GM12878 (cell line): ENCODE results near the gene RPL3. TPM values are rescaled to one million over a fixed set of nuclear protein-coding genes. Genes with fewer than 3 reads are reported as not detected.

Experiments
- ATAC-seq: fragments of 200-7000 bp; cut with Tn5 transposase; 3 replicates; pipeline ENCODE4 v1.9.1; 2020; ENCODE audit warnings: mild to moderate bottlenecking, moderate library complexity
- BruUV-seq: library from RNA; stranded (reverse); fragments of 400-500 nt; replicated peaks from 2 replicates; lab custom pipeline; 2021; lab: Mats Ljungman, UMichigan
- CTCF ChIA-PET: fragments of 300-600 bp; sonication (Branson Sonifier 250); formaldehyde crosslinking; extraction: SDS; loops from one replicate; lab custom pipeline; 2021; ENCODE audit warnings: inconsistent platforms; lab: Yijun Ruan, JAX
- POLR2A ChIA-PET: fragments of 350-600 bp; formaldehyde crosslinking; extraction: SDS; loops from one replicate; lab custom pipeline; 2021; ENCODE audit warnings: inconsistent platforms; lab: Charles Lee
- RAD21 ChIA-PET: fragments of 300-600 bp; sonication (Branson Sonifier 250); formaldehyde crosslinking; loops from one replicate; lab custom pipeline; 2023; ENCODE audit warnings: antibody characterized with exemption; ENCODE audit not compliant: unreplicated experiment; lab: Charles Lee
- SMC1A ChIA-PET: fragments of 300-600 bp; sonication (Branson Sonifier 250); formaldehyde crosslinking; loops from one replicate; lab custom pipeline; 2023; ENCODE audit not compliant: unreplicated experiment, uncharacterized antibody; lab: Charles Lee
- DNase-seq: peaks from one replicate; pipeline ENCODE4 v3.0.0-alpha.2; 2011; ENCODE audit warnings: low read depth, low spot score
- FAIRE-seq: peaks from 3 replicates; lab custom pipeline; 2011; peaks lifted over from hg19 to GRCh38; lab: Jason Lieb, UNC
- H2AFZ ChIP-seq: 2 replicates; pipeline ENCODE4 v1.6.0; 2011; ENCODE audit warnings: low read depth, low read length, control low read depth; ENCODE audit not compliant: control insufficient read depth
- H3K27ac ChIP-seq: 2 replicates; pipeline ENCODE4 v1.5.1; 2011; ENCODE audit warnings: control low read depth; ENCODE audit not compliant: control insufficient read depth, insufficient read depth
- H3K27me3 ChIP-seq, 2 experiments: replicated peaks in 1 of 2; 2 replicates each; pipeline versions ENCODE4 v1.6.0 to v1.6.1; 2011; ENCODE audit warnings: low read length in 1 of 2; ENCODE audit not compliant: control insufficient read depth in 2 of 2, insufficient read depth in 2 of 2
- H3K36me3 ChIP-seq, 2 experiments: 2 replicates each; pipeline ENCODE4 v1.5.1; 2011; ENCODE audit warnings: low read length in 1 of 2; ENCODE audit not compliant: control insufficient read depth in 2 of 2, insufficient read depth in 2 of 2
- H3K4me1 ChIP-seq: 2 replicates; pipeline ENCODE4 v1.6.1; 2011; ENCODE audit warnings: mild to moderate bottlenecking, low read length, moderate library complexity, mixed read lengths; ENCODE audit not compliant: control insufficient read depth, insufficient read depth
- H3K4me2 ChIP-seq: 2 replicates; pipeline ENCODE4 v1.6.0; 2011; ENCODE audit warnings: control low read depth; ENCODE audit not compliant: control insufficient read depth, insufficient read depth
- H3K4me3 ChIP-seq: fragments of 200-600 bp; sonication (generic); 2 replicates; pipeline ENCODE4 v1.5.1; 2016
- H3K79me2 ChIP-seq: 2 replicates; pipeline ENCODE4 v1.6.0; 2011; ENCODE audit warnings: low read length; ENCODE audit not compliant: control insufficient read depth, insufficient read depth
- H3K9ac ChIP-seq: 2 replicates; pipeline ENCODE4 v1.8.0; 2011; ENCODE audit warnings: low read length, control low read depth, mixed read lengths; ENCODE audit not compliant: control insufficient read depth, insufficient read depth
- H3K9me3 ChIP-seq: replicated peaks from 3 replicates; pipeline ENCODE4 v1.5.1; 2011; ENCODE audit warnings: mild to moderate bottlenecking, low read length; ENCODE audit not compliant: control insufficient read depth, insufficient read depth
- H4K20me1 ChIP-seq: 2 replicates; pipeline ENCODE4 v1.6.0; 2011; ENCODE audit not compliant: control insufficient read depth, insufficient read depth
- ATF7 ChIP-seq: fragments of 450-650 bp; IDR thresholded peaks from 2 replicates; pipeline ENCODE4 v1.6.1; 2016; ENCODE audit warnings: low read depth, mild to moderate bottlenecking
- BRCA1 ChIP-seq: IDR thresholded peaks from 2 replicates; pipeline ENCODE4 v1.6.1; 2011; ENCODE audit warnings: low read depth, low read length, improper control_type of control experiment
- CBX3 ChIP-seq: fragments of 200-600 bp; sonication (generic); IDR thresholded peaks from 2 replicates; pipeline ENCODE4 v1.6.1; 2016; ENCODE audit warnings: low read depth, borderline replicate concordance
- CEBPB ChIP-seq, 2 experiments: fragments of 150-350 bp in 1 of 2; IDR thresholded peaks; 2 replicates each; pipeline ENCODE4 v1.6.1; 2012 to 2014; ENCODE audit warnings: low read depth in 2 of 2, low read length in 2 of 2, borderline replicate concordance in 1 of 2, inconsistent platforms in 1 of 2
- FOXM1 ChIP-seq: IDR thresholded peaks from 2 replicates; pipeline ENCODE4 v1.6.1; 2012; ENCODE audit warnings: low read depth, mild to moderate bottlenecking, inconsistent platforms, low read length, moderate library complexity
- LARP7 ChIP-seq: fragments of 450-650 bp; IDR thresholded peaks from 2 replicates; pipeline ENCODE4 v1.6.1; 2017; ENCODE audit warnings: mild to moderate bottlenecking
- MEF2B ChIP-seq: fragments of 450-650 bp; IDR thresholded peaks from 2 replicates; pipeline ENCODE4 v1.6.1; 2018; ENCODE audit warnings: mild to moderate bottlenecking, moderate library complexity; ENCODE audit not compliant: partially characterized antibody, poor library complexity, severe bottlenecking
- MXI1 ChIP-seq: fragments of 150-350 bp; IDR thresholded peaks from 2 replicates; pipeline ENCODE4 v1.6.1; 2011; ENCODE audit warnings: low read depth, mild to moderate bottlenecking, inconsistent platforms, low read length, improper control_type of control experiment
- NFIC ChIP-seq: IDR thresholded peaks from 2 replicates; pipeline ENCODE4 v1.6.1; 2012; ENCODE audit warnings: low read depth, mild to moderate bottlenecking, inconsistent platforms, low read length, moderate library complexity
- POLR2AphosphoS5 ChIP-seq: IDR thresholded peaks from 2 replicates; pipeline ENCODE4 v1.6.1; 2011; ENCODE audit warnings: mild to moderate bottlenecking, low read length, inconsistent platforms
- SMARCA5 ChIP-seq: fragments of 450-650 bp; IDR thresholded peaks from 2 replicates; pipeline ENCODE4 v1.6.1; 2017; ENCODE audit warnings: mild to moderate bottlenecking
- SMC3 ChIP-seq: IDR thresholded peaks from 2 replicates; pipeline ENCODE4 v1.6.1; 2011; ENCODE audit warnings: low read length, improper control_type of control experiment, borderline replicate concordance
- SP1 ChIP-seq: IDR thresholded peaks from one replicate; pipeline ENCODE4 v1.6.1; 2011; ENCODE audit warnings: low read depth, low read length
- TCF7 ChIP-seq: IDR thresholded peaks from 2 replicates; pipeline ENCODE4 v1.6.1; 2014; ENCODE audit warnings: antibody characterized with exemption, borderline replicate concordance
- YY1 ChIP-seq: IDR thresholded peaks from 2 replicates; pipeline ENCODE4 v1.6.1; 2011; ENCODE audit warnings: low read depth, mild to moderate bottlenecking, low read length
- ZNF274 ChIP-seq: IDR thresholded peaks from one replicate; pipeline ENCODE4 v1.8.0; 2011; ENCODE audit not compliant: insufficient read length, insufficient read depth
- WGBS: methylation state at CpG from one replicate; pipeline ENCODE4 v1.1.6; 2016; ENCODE audit warnings: low lambda C conversion rate; ENCODE audit not compliant: insufficient replicate concordance, insufficient coverage; ENCODE audit errors: missing lambda C conversion rate; 5-methylcytosine and 5-hydroxymethylcytosine counted together
- in situ Hi-C: fragments of 300-500 bp; cut with MboI; formaldehyde crosslinking; loops from 9 replicates; pipeline ENCODE4 v1.14.3; 2018; ENCODE audit warnings: mixed read lengths
- intact Hi-C: fragments of 100-400 bp; cut with micrococcal nuclease; formaldehyde crosslinking; loops from one replicate; pipeline ENCODE4 v1.14.2; 2022; ENCODE audit not compliant: unreplicated experiment
- polyA plus RNA-seq, 11 experiments: library from polyadenylated mRNA; depleted of rRNA in 4 of 11; unstranded in 6 of 11; stranded (reverse) in 5 of 11; fragments of >200 nt; fragmentation: Nextera tagmentation in 4 of 11; fragmentation: Illumina TruSeq in 1 of 11; extraction: Ambion mirVana in 4 of 11; extraction: Trizol in 1 of 11; gene quantifications; 1 replicate in 1 of 11; 2 replicates in 10 of 11; pipeline versions ENCODE4 v1.2.1 to v1.2.3, GENCODE V29; 2011 to 2016; ENCODE audit warnings: inconsistent platforms in 2 of 11, missing spikeins in 2 of 11, low read depth in 1 of 11
- total RNA-seq, 4 experiments: library from RNA; depleted of rRNA in 3 of 4; stranded (reverse); fragments of >200 nt in 3 of 4; fragmentation: Illumina TruSeq in 1 of 4; extraction: Trizol in 1 of 4; gene quantifications; 2 replicates each; pipeline versions ENCODE4 v1.2.1 to v1.2.3, GENCODE V29; 2013 to 2021
- TF ChIP-seq, protein P1 (sequence below), 3 experiments: IDR thresholded peaks in 2 of 3; conservative IDR thresholded peaks in 1 of 3; 2 replicates each; pipeline ENCODE4 v1.5.1; 2011; ENCODE audit warnings: low read depth in 3 of 3, low read length in 3 of 3, mild to moderate bottlenecking in 3 of 3, control low read depth in 2 of 3, moderate library complexity in 2 of 3, inconsistent platforms in 1 of 3, mixed read lengths in 1 of 3; ENCODE audit not compliant: control insufficient read depth in 2 of 3, insufficient read depth in 1 of 3; ENCODE audit errors: extremely low read depth in 1 of 3
- TF ChIP-seq, protein P2 (sequence below): fragments of 450-650 bp; IDR thresholded peaks from 2 replicates; pipeline ENCODE4 v1.6.1; 2017; ENCODE audit warnings: mild to moderate bottlenecking, moderate library complexity

The RPL3 gene
- total and polyA plus RNA-seq, 10 of the 15 experiments (the other 5 are each of a cell fraction or from before 2014, with no cell fraction given), result 1,534 to 6,791 (median 3,992) TPM

DNA sequence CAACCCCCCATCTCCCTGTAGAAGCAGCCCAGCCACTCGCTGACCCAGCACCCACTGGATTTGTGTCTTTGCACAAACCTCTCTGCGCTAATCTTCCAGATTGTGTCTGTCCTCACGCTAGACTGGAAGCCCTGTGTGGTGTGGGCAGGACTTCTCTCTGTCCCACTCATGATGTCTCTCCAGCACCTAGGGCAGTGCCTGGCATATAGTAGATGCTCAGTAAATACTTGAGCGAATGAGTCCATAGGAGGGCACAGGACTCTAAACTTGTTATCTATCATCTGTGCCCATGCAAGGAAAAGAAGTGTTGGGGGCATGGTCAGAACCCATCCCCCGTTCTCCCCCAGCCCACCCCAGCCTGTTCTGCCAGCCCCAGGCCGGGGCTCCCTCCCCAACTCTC lies 22.9 kb downstream of the RPL3 start (continued):
- no peak for TF ChIP-seq MEF2B
- no peak for TF ChIP-seq SMARCA5
- TF ChIP-seq TCF7, result no peak
- TF ChIP-seq CBX3, result no peak
- TF ChIP-seq, protein P1, sequence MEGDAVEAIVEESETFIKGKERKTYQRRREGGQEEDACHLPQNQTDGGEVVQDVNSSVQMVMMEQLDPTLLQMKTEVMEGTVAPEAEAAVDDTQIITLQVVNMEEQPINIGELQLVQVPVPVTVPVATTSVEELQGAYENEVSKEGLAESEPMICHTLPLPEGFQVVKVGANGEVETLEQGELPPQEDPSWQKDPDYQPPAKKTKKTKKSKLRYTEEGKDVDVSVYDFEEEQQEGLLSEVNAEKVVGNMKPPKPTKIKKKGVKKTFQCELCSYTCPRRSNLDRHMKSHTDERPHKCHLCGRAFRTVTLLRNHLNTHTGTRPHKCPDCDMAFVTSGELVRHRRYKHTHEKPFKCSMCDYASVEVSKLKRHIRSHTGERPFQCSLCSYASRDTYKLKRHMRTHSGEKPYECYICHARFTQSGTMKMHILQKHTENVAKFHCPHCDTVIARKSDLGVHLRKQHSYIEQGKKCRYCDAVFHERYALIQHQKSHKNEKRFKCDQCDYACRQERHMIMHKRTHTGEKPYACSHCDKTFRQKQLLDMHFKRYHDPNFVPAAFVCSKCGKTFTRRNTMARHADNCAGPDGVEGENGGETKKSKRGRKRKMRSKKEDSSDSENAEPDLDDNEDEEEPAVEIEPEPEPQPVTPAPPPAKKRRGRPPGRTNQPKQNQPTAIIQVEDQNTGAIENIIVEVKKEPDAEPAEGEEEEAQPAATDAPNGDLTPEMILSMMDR (IDR thresholded peaks at IDR 0.05 in 2 of 3, conservative IDR thresholded peaks at IDR 0.05 in 1 of 3; ENCODE audit: control insufficient read depth in 2 of 3, extremely low read depth in 1 of 3, insufficient read depth in 1 of 3, low read depth in 3 of 3, low read length in 3 of 3), result no peak
- TF ChIP-seq YY1, result no peak
- no peak for TF ChIP-seq CEBPB (IDR thresholded peaks at IDR 0.05; ENCODE audit: borderline replicate concordance in 1 of 2, low read depth in 2 of 2, low read length in 2 of 2)
- no peak for TF ChIP-seq ATF7
- no peak for TF ChIP-seq LARP7
- TF ChIP-seq SP1, result no peak
- TF ChIP-seq POLR2AphosphoS5, result no peak

DNA sequence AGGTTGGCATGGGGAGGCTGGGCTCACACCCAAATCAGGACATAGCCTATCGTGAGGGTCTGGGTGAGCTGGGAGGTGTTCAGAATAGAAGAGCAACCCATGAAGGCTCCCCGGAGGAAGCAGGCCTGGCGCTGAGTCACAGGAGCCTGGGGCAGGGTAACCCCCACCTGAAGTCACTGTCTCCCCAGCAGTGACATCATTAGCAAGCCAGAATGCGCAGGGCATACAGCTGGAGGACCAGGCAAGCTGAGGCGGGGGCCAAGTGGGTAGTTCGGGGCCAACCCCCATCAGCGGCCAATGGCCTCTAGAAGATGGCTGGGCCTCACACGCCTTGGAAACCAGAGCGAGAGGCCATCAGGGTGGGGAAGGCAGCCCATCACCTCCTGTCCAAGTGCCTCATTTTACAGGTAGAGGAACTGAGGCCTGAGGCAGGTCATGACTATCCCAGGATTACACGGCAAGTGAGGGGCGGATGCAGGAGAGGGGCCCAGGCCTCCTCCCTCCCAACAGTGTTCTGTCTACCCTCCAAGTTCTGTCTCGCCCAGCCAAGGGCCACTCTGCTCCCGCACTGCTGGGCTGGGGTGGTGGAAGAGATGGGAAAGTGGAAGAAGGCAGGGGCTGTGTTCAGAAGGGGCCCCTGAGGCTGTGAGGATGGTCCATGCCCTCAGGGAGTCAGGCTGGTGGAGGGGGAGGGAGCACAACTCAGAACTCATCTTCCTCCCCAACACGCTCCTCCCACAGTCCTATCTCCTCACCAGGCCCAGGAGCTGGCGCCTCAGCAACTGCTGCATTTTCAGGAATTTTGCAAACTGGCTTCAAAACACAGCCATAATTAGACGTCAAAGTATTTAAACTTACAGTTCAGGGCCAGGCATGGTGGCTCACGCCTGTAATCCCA lies 24.6 kb downstream of the RPL3 start:
- Histone ChIP-seq H3K36me3 (no peaks in the 10 kb centered on the region), H3K9ac (no peak overlapping the region), H3K79me2 (no peaks in the 10 kb centered on the region), H3K27me3 (no peaks in the 10 kb centered on the region), H2AFZ (no peak overlapping the region), H3K4me2 (no peak overlapping the region), H3K4me3 (no peak overlapping the region), H3K27ac (no peak overlapping the region), H4K20me1 (no peaks in the 10 kb centered on the region), H3K9me3 (no peaks in the 10 kb centered on the region), H3K4me1 (peaks cover 12% of the 10 kb centered on the region)
- ChIA-PET POLR2A (no interaction called here), RAD21 (no interaction called here), SMC1A (no interaction called here), CTCF (interaction anchor here (0.9 kb wide), 1 partner anchor 234 kb away, joined by 3 read pairs; no protein-coding TSS in a partner anchor)
- intact Hi-C loops (no loop called here), in situ Hi-C loops (no loop called here)
- WGBS, result 83% methylated on average over 17 of the region's 17 CpGs
- FAIRE-seq (no peak), ATAC-seq (no peak), DNase-seq (no peak)
- BruUV-seq, result no TSS peak
- TF ChIP-seq NFIC (no peak), MEF2B (no peak), SMC3 (no peak), MXI1 (no peak), ZNF274 (no peak), FOXM1 (no peak), BRCA1 (no peak)
- TF ChIP-seq, protein P2, sequence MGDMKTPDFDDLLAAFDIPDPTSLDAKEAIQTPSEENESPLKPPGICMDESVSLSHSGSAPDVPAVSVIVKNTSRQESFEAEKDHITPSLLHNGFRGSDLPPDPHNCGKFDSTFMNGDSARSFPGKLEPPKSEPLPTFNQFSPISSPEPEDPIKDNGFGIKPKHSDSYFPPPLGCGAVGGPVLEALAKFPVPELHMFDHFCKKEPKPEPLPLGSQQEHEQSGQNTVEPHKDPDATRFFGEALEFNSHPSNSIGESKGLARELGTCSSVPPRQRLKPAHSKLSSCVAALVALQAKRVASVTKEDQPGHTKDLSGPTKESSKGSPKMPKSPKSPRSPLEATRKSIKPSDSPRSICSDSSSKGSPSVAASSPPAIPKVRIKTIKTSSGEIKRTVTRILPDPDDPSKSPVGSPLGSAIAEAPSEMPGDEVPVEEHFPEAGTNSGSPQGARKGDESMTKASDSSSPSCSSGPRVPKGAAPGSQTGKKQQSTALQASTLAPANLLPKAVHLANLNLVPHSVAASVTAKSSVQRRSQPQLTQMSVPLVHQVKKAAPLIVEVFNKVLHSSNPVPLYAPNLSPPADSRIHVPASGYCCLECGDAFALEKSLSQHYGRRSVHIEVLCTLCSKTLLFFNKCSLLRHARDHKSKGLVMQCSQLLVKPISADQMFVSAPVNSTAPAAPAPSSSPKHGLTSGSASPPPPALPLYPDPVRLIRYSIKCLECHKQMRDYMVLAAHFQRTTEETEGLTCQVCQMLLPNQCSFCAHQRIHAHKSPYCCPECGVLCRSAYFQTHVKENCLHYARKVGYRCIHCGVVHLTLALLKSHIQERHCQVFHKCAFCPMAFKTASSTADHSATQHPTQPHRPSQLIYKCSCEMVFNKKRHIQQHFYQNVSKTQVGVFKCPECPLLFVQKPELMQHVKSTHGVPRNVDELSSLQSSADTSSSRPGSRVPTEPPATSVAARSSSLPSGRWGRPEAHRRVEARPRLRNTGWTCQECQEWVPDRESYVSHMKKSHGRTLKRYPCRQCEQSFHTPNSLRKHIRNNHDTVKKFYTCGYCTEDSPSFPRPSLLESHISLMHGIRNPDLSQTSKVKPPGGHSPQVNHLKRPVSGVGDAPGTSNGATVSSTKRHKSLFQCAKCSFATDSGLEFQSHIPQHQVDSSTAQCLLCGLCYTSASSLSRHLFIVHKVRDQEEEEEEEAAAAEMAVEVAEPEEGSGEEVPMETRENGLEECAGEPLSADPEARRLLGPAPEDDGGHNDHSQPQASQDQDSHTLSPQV, result no peak
